NCI-H1436 (cell line): ENCODE measurements around the gene BRIX1.
"Not testable (repeated sequence)": the region's sequence is repeated elsewhere in the genome, so short reads cannot be mapped to it uniquely, and the experiment has no call there.

ENCODE experiments used
- DNase-seq: peaks from one replicate; lab custom pipeline; 2025; lab: John Stamatoyannopoulos, UW

Gene BRIX1

DNA sequence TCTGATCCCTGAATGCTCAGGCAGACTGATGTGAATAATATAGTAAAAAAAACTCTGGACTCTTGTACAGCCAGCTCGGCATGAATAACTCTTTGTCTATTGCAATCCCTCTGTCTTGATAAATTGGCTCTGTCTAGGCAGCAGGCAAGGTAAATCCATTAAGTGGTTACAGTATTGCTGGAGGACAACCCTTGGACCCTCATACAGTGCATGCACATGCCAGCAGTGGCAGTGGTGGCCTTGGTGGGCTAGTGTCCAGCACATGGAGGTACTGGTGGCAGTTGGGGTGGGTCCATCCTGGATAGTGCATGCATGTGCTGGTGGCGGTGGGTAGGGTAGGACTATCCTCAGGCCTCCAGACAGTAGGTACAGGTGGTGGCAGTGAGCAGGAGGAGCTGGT, 52.7 kb downstream of the BRIX1 start:
- no peak for DNase-seq

GRCh38 chr5:34970552-34970951, 55.0 kb downstream of the BRIX1 start:
- DNase-seq, result no peak

GRCh38 chr5:34971655-34972054, 56.1 kb downstream of the BRIX1 start:
- DNase-seq, result not testable (repeated sequence)
